SK-N-SH treated with all-trans-retinoic acid at 6 μM for 48 hours (cell line): ENCODE data around the gene C1RL.

ENCODE experiments used
- ATAC-seq: fragments of 200-7000 bp; cut with Tn5 transposase; 3 replicates; pipeline ENCODE4 v1.9.1; 2020; ENCODE audit warnings: mild to moderate bottlenecking, moderate library complexity
- ARNTL ChIP-seq: fragments of 450-650 bp; formaldehyde crosslinking; IDR thresholded peaks from 2 replicates; pipeline ENCODE4 v1.5.0; 2020; ENCODE audit warnings: low read depth, mild to moderate bottlenecking, moderate library complexity, borderline replicate concordance
- BACH2 ChIP-seq: fragments of 250-450 bp; sonication (Bioruptor Pico); IDR thresholded peaks from 2 replicates; pipeline ENCODE4 v1.9.0; 2021; ENCODE audit warnings: mild to moderate bottlenecking, borderline replicate concordance
- CSDC2 ChIP-seq: fragments of 250-450 bp; sonication (Bioruptor Pico); IDR thresholded peaks from 2 replicates; pipeline ENCODE4 v1.5.0; 2020; ENCODE audit warnings: mild to moderate bottlenecking, moderate library complexity
- ESRRG ChIP-seq: fragments of 250-450 bp; sonication (Bioruptor Pico); IDR thresholded peaks from 2 replicates; pipeline ENCODE4 v1.6.1; 2021; ENCODE audit warnings: mild to moderate bottlenecking
- GLIS3 ChIP-seq: fragments of 250-450 bp; sonication (Bioruptor Pico); IDR thresholded peaks from 2 replicates; pipeline ENCODE4 v1.5.0; 2020; ENCODE audit warnings: mild to moderate bottlenecking, moderate library complexity
- ISL1 ChIP-seq: fragments of 250-450 bp; sonication (Bioruptor Pico); IDR thresholded peaks from 2 replicates; pipeline ENCODE4 v2.1.2; 2022; ENCODE audit warnings: mild to moderate bottlenecking, moderate library complexity
- OSR1 ChIP-seq: fragments of 250-450 bp; sonication (Bioruptor Pico); IDR thresholded peaks from 2 replicates; pipeline ENCODE4 v1.8.0; 2022; ENCODE audit warnings: moderate library complexity, mild to moderate bottlenecking, inconsistent platforms
- PPARA ChIP-seq: fragments of 250-450 bp; sonication (Bioruptor Pico); IDR thresholded peaks from 2 replicates; pipeline ENCODE4 v1.5.0; 2020; ENCODE audit warnings: mild to moderate bottlenecking, borderline replicate concordance
- RARB ChIP-seq: fragments of 250-450 bp; sonication (Bioruptor Pico); IDR thresholded peaks from 2 replicates; pipeline ENCODE4 v1.8.0; 2021; ENCODE audit warnings: mild to moderate bottlenecking, moderate library complexity
- SNAI2 ChIP-seq: fragments of 250-450 bp; sonication (Bioruptor Pico); IDR thresholded peaks from 2 replicates; pipeline ENCODE4 v1.5.0; 2020; ENCODE audit warnings: mild to moderate bottlenecking, moderate library complexity
- TCF4 ChIP-seq: fragments of 250-450 bp; sonication (Bioruptor Pico); IDR thresholded peaks from 2 replicates; pipeline ENCODE4 v1.8.0; 2021; ENCODE audit warnings: mild to moderate bottlenecking, moderate library complexity, borderline replicate concordance
- TOX ChIP-seq: fragments of 250-450 bp; sonication (Bioruptor Pico); IDR thresholded peaks from 2 replicates; pipeline ENCODE4 v1.8.0; 2021; ENCODE audit warnings: mild to moderate bottlenecking, moderate library complexity, borderline replicate concordance
- ZC3H10 ChIP-seq: fragments of 250-450 bp; sonication (Bioruptor Pico); IDR thresholded peaks from 2 replicates; pipeline ENCODE4 v1.5.1; 2021; ENCODE audit warnings: mild to moderate bottlenecking, moderate library complexity
- ZFP3 ChIP-seq: fragments of 250-450 bp; sonication (Bioruptor Pico); IDR thresholded peaks from 2 replicates; pipeline ENCODE4 v1.5.0; 2020; ENCODE audit warnings: mild to moderate bottlenecking, moderate library complexity
- ZFP30 ChIP-seq: fragments of 450-650 bp; formaldehyde crosslinking; IDR thresholded peaks from 2 replicates; pipeline ENCODE4 v1.5.0; 2022; ENCODE audit warnings: mild to moderate bottlenecking, moderate library complexity
- ZNF565 ChIP-seq: fragments of 450-650 bp; formaldehyde crosslinking; conservative IDR thresholded peaks from 2 replicates; pipeline ENCODE4 v1.5.0; 2020; ENCODE audit warnings: low read depth, mild to moderate bottlenecking, moderate library complexity
- ZNF70 ChIP-seq: fragments of 450-650 bp; formaldehyde crosslinking; IDR thresholded peaks from 2 replicates; pipeline ENCODE4 v1.5.0; 2020; ENCODE audit warnings: mild to moderate bottlenecking, moderate library complexity
- ZNF8 ChIP-seq: fragments of 450-650 bp; formaldehyde crosslinking; IDR thresholded peaks from 2 replicates; pipeline ENCODE4 v1.5.0; 2020; ENCODE audit warnings: mild to moderate bottlenecking, moderate library complexity
- TF ChIP-seq, protein P1 (sequence below): fragments of 250-450 bp; sonication (Bioruptor Pico); IDR thresholded peaks from 2 replicates; pipeline ENCODE4 v1.5.0; 2020; ENCODE audit warnings: mild to moderate bottlenecking, moderate library complexity
- TF ChIP-seq, protein P2 (sequence below): fragments of 250-450 bp; sonication (Bioruptor Pico); IDR thresholded peaks from 2 replicates; pipeline ENCODE4 v1.8.0; 2020; ENCODE audit warnings: mild to moderate bottlenecking, moderate library complexity, borderline replicate concordance
- TF ChIP-seq, protein P3 (sequence below): fragments of 250-450 bp; sonication (Bioruptor Pico); IDR thresholded peaks from 2 replicates; pipeline ENCODE4 v1.5.1; 2020; ENCODE audit warnings: low read depth, mild to moderate bottlenecking, moderate library complexity
- TF ChIP-seq, protein P4 (sequence below): fragments of 250-450 bp; sonication (Bioruptor Pico); IDR thresholded peaks from 2 replicates; pipeline ENCODE4 v1.5.1; 2021; ENCODE audit warnings: mild to moderate bottlenecking, moderate library complexity
- TF ChIP-seq, protein P5 (sequence below): fragments of 250-450 bp; sonication (Bioruptor Pico); IDR thresholded peaks from 2 replicates; pipeline ENCODE4 v1.8.0; 2021; ENCODE audit warnings: low read depth, mild to moderate bottlenecking, moderate library complexity, borderline replicate concordance

C1RL gene

DNA sequence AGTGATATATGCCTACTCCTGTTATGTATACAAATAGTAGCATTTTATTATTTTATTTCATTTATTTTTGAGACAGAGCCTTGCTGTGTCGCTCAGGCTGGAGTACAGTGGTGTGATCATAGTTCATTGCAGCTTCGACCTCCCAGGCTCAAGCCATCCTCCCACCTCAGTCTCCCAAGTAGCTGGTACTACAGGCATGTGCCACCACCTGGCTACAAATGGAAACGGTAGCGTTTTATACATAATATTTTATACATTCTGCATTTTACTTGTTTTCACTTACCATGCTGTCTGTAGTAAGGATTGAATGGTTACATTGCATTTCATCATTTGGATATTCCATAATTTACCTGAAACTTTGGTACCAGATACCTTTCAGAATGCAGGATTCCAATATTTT lies 30.9 kb downstream of the C1RL start (continued):
- TF ChIP-seq OSR1 (CRISPR knock-in tag): no peak
- TF ChIP-seq CSDC2: no peak

DNA sequence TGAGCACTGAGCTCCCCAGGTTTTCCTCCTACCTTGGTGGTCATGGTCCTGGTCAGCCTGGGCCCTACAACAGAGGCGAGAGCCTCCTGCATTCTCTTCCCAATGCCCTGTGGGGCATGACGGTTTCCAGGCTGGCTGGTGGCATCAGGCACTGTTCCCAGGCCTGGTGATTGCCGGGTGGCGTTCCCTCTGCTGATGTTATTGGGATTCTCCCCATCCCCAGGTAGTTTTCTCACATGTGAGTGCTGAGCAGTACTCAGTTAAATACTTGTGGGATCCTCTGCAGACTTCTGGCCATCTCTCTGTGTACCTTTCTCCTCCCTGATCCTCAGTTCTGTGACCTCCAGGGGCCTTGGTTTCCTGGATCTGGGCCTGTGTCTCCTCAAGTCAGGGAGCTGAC lies 32.5 kb downstream of the C1RL start:
- no peak for TF ChIP-seq ZNF565 (CRISPR knock-in tag)
- TF ChIP-seq, protein P1, sequence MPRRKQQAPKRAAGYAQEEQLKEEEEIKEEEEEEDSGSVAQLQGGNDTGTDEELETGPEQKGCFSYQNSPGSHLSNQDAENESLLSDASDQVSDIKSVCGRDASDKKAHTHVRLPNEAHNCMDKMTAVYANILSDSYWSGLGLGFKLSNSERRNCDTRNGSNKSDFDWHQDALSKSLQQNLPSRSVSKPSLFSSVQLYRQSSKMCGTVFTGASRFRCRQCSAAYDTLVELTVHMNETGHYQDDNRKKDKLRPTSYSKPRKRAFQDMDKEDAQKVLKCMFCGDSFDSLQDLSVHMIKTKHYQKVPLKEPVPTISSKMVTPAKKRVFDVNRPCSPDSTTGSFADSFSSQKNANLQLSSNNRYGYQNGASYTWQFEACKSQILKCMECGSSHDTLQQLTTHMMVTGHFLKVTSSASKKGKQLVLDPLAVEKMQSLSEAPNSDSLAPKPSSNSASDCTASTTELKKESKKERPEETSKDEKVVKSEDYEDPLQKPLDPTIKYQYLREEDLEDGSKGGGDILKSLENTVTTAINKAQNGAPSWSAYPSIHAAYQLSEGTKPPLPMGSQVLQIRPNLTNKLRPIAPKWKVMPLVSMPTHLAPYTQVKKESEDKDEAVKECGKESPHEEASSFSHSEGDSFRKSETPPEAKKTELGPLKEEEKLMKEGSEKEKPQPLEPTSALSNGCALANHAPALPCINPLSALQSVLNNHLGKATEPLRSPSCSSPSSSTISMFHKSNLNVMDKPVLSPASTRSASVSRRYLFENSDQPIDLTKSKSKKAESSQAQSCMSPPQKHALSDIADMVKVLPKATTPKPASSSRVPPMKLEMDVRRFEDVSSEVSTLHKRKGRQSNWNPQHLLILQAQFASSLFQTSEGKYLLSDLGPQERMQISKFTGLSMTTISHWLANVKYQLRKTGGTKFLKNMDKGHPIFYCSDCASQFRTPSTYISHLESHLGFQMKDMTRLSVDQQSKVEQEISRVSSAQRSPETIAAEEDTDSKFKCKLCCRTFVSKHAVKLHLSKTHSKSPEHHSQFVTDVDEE (CRISPR knock-in tag): no peak
- no peak for TF ChIP-seq PPARA (CRISPR knock-in tag)
- no peak for TF ChIP-seq BACH2 (CRISPR knock-in tag)
- no peak for TF ChIP-seq TCF4
- no peak for TF ChIP-seq ZC3H10 (CRISPR knock-in tag)
- TF ChIP-seq, protein P2, sequence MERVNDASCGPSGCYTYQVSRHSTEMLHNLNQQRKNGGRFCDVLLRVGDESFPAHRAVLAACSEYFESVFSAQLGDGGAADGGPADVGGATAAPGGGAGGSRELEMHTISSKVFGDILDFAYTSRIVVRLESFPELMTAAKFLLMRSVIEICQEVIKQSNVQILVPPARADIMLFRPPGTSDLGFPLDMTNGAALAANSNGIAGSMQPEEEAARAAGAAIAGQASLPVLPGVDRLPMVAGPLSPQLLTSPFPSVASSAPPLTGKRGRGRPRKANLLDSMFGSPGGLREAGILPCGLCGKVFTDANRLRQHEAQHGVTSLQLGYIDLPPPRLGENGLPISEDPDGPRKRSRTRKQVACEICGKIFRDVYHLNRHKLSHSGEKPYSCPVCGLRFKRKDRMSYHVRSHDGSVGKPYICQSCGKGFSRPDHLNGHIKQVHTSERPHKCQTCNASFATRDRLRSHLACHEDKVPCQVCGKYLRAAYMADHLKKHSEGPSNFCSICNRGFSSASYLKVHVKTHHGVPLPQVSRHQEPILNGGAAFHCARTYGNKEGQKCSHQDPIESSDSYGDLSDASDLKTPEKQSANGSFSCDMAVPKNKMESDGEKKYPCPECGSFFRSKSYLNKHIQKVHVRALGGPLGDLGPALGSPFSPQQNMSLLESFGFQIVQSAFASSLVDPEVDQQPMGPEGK (CRISPR knock-in tag): no peak
- TF ChIP-seq ARNTL (CRISPR knock-in tag): no peak
- TF ChIP-seq ESRRG: no peak
- TF ChIP-seq, protein P3, sequence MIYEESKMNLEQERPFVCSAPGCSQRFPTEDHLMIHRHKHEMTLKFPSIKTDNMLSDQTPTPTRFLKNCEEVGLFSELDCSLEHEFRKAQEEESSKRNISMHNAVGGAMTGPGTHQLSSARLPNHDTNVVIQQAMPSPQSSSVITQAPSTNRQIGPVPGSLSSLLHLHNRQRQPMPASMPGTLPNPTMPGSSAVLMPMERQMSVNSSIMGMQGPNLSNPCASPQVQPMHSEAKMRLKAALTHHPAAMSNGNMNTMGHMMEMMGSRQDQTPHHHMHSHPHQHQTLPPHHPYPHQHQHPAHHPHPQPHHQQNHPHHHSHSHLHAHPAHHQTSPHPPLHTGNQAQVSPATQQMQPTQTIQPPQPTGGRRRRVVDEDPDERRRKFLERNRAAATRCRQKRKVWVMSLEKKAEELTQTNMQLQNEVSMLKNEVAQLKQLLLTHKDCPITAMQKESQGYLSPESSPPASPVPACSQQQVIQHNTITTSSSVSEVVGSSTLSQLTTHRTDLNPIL (CRISPR knock-in tag): no peak
- no peak for TF ChIP-seq OSR1 (CRISPR knock-in tag)
- no peak for TF ChIP-seq CSDC2
- no peak for TF ChIP-seq RARB (CRISPR knock-in tag)
- no peak for TF ChIP-seq ZFP30 (CRISPR knock-in tag)
- TF ChIP-seq, all 23 proteins: peak for 0
- no peak for ATAC-seq

DNA sequence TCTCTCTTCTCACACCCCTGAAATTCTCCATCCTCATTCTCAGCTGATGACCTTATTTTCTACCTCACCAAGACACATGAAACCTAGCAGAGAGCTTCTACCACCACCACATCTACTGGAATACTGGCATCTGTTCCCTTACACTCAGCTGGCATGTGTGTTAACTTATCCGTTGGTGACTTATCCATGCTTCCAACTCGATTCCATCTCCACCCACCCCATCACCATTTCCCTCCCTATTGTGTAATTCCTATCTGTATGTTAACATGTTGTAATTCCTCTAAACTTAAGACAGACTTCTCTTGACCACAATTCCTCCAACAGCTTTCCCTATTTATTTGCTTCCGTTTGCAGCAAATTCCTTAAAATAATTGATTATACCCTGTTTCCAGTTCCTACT lies 33.1 kb downstream of the C1RL start:
- TF ChIP-seq ESRRG: no peak
- TF ChIP-seq ZFP3: no peak
- TF ChIP-seq ZC3H10 (CRISPR knock-in tag): no peak
- TF ChIP-seq BACH2 (CRISPR knock-in tag): no peak
- TF ChIP-seq ZNF8 (CRISPR knock-in tag): no peak
- no peak for TF ChIP-seq ZFP30 (CRISPR knock-in tag)
- TF ChIP-seq TOX: no peak
- no peak for TF ChIP-seq SNAI2 (CRISPR knock-in tag)
- no peak for TF ChIP-seq ZNF70 (CRISPR knock-in tag)
- no peak for TF ChIP-seq RARB (CRISPR knock-in tag)
- no peak for TF ChIP-seq CSDC2
- TF ChIP-seq GLIS3: no peak
- TF ChIP-seq, protein P2 (CRISPR knock-in tag): no peak
- TF ChIP-seq, protein P4, sequence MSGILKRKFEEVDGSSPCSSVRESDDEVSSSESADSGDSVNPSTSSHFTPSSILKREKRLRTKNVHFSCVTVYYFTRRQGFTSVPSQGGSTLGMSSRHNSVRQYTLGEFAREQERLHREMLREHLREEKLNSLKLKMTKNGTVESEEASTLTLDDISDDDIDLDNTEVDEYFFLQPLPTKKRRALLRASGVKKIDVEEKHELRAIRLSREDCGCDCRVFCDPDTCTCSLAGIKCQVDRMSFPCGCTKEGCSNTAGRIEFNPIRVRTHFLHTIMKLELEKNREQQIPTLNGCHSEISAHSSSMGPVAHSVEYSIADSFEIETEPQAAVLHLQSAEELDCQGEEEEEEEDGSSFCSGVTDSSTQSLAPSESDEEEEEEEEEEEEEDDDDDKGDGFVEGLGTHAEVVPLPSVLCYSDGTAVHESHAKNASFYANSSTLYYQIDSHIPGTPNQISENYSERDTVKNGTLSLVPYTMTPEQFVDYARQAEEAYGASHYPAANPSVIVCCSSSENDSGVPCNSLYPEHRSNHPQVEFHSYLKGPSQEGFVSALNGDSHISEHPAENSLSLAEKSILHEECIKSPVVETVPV (CRISPR knock-in tag): no peak
- no peak for TF ChIP-seq ZNF565 (CRISPR knock-in tag)
- TF ChIP-seq, protein P5, sequence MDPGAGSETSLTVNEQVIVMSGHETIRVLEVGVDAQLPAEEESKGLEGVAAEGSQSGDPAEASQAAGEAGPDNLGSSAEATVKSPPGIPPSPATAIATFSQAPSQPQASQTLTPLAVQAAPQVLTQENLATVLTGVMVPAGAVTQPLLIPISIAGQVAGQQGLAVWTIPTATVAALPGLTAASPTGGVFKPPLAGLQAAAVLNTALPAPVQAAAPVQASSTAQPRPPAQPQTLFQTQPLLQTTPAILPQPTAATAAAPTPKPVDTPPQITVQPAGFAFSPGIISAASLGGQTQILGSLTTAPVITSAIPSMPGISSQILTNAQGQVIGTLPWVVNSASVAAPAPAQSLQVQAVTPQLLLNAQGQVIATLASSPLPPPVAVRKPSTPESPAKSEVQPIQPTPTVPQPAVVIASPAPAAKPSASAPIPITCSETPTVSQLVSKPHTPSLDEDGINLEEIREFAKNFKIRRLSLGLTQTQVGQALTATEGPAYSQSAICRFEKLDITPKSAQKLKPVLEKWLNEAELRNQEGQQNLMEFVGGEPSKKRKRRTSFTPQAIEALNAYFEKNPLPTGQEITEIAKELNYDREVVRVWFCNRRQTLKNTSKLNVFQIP (CRISPR knock-in tag): no peak
- no peak for TF ChIP-seq ISL1
- ATAC-seq: no peak
